Stimulated activated naive CD4-positive, alpha-beta T cell (primary cell): Measurements from ENCODE around the gene DPF3.

Source experiments
- DNase-seq, 6 experiments: peaks; one replicate each; lab custom pipeline; 2025; lab: John Stamatoyannopoulos, UW

The DPF3 gene

DNA sequence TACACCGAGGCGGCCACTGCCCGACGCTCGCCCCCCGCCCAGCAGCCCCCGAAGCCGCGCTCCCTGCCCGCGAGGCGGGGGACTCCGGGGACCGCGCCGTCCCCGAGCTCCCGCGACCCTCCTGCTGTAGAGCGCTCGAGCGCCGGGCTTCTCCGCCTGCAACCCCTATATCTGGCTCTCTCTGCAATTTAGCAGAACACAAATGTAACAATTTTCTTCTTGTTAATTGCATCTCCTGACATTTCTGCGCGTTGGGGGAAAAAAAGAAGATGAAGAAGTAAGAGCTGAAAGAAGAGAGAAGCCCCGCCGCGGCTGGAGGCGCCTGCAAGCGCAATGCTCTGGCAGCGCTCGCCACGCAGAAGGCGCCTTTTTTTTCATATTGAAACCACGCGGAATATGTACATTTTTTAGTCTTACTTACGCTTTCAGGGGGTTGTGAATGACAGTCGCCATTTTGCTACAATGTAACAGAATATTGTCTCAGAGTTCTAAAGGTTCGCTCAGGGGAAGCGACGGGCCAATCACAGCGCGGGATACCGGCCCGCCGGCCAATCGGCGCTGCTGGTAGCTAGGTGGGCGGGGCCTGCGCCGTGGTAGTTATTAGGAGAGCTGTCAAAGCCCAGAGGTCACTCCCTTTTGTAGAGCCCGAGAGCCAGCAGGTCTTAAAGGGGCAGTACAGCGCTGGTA is at the start of gene DPF3:
DPF3 (minus strand) TSS at position 466 of the 687 bp plus-strand sequence; CDS start at position 453, 13 bp downstream.
- DNase-seq, result peak; percentile 75 to 90 (median 84)

DNA sequence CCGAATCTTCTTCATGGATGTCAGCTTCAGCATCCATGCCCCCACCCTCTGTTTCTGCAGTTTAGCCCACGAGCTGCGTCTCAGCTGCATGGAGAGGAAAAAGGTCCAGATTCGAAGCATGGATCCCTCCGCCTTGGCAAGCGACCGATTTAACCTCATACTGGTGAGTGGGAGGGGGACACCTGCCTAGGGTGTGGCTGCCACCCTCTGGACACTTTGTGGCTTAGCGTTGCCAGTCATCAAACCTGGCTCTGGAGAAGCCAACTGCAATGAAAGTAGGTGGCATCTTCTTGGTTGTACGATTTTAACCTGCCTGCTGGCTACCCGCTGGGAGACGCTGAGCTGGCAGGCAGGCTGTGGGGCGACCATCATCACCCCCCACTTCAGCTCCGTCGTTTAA is 49.0 kb upstream of the DPF3 start:
- DNase-seq, result no peak

DNA sequence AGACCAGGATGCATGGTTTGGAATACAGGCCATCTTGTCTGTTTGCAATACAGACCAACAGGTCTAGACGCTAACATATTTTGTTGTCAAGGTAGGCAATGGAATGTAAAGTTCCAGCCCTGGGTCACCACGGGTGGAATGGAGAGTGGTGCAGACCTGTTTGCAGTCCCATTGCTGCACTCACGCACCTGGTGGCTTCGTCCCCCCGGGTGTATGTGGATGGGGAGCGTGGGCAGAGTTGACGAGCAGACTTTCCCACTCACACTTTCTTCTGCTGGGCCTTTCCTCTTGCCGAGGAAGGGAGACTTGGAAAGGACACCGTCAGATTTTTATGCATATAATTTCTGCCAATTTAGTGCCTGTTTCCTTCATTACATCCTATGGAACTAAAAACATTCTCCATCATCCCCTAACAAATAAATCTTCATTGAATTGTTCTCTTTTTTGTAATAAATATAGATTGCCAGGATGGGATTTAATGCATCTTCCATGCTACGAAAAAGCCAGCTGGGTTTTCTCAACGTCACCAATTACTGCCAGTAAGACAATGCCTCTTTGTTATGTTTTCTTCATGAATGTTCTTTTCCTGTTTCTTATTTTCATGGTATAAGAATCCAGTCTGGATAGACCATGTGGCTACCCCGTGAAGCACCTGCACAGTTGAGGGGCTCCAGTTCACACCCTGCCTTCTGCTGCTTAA is 47.5 kb upstream of the DPF3 start:
- DNase-seq, result no peak

DNA sequence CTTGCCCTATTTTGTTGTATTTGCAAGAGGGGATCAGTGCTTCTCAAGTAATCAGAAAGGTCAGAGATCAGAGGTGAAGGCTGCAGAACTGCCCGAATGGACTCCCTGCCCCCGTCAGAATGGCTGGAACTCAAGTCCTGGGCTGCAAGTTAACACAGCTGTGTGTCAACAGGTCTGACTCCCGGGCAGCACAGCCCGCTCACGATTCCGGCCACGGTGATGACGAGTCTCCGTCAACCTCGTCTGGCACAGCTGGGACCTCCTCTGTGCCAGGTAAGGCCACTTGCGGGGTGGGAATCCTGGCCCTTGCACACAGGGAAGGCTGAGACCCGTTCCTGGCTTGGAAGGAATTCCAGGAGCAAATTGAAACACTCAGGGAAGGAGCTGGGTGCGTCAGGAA is 45.7 kb upstream of the DPF3 start:
- DNase-seq, result no peak

DNA sequence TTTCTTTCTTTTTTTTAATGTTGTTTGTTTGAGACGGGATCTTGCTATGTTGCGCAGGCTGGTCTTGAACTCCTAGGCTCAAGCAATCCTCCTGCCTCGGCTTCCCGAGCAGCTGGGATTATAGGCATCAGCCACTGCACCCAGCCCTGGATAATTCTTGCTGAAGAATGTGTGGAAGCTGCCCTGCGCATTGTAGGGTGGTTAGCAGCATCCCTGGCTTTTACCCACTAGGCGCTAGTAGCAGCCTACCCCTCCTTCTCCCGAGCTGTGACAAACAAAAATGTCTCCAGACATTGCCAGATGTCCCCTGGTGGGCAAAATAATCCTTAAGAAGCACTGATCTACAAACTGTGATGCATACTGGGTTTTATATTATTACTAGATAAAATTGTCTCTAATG is 39.0 kb upstream of the DPF3 start:
- no peak for DNase-seq

DNA sequence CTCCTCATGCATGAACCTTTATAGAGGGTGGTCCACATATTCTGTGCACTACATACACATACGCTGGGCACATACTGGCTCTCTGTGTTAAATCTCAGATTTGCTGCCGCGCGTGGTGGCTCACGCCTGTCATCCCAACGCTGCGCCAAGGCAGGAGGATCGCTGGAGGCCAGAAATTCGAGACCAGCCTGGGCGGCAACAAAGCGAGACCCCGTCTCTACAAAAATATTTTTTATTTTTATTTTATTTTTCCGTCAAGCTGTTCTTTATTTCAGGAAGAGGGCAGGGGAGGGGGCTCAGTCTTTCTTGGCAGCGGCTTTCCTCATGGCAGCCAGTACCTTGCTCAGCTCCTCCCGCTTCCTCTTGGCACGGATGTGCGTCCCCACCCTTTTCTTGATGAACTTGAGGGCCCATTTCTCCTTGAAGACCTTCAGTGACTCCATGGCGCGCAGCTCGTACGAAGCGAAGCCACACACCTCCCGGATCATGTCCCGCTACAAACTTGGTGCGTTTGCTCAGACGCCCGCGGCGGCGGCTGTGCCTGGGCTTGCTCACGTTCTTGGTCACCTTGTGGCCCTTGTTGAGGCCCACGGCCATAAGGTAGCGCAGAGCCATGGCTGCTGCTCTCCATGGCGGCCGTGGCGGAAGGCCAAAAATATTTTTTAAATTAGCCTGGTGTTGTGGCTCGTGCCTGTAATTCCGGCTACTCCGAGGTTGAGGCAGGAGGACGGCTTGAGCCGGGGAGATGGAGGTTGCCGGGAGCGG is 35.6 kb upstream of the DPF3 start:
- no peak for DNase-seq

DNA sequence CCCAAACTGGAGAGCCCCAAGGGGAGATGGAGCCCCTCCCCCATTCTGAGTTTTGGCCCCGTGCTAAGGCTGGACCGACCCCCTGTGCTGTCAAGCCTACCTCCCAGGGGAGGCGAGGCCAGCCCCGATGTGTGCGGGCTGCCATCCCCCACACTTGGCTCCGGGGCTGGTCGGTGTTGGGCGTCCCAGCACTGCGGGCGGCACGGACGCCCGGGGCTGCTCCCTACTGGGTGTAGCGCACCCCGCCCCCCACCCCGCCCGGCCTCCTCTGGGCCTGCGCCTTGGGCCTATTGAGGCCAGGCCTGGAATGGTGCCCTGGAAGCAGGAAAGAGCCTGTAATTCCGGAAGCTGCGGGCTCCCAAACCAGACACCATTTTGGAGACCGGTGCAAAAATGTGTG is 35.0 kb upstream of the DPF3 start:
- no peak for DNase-seq

DNA sequence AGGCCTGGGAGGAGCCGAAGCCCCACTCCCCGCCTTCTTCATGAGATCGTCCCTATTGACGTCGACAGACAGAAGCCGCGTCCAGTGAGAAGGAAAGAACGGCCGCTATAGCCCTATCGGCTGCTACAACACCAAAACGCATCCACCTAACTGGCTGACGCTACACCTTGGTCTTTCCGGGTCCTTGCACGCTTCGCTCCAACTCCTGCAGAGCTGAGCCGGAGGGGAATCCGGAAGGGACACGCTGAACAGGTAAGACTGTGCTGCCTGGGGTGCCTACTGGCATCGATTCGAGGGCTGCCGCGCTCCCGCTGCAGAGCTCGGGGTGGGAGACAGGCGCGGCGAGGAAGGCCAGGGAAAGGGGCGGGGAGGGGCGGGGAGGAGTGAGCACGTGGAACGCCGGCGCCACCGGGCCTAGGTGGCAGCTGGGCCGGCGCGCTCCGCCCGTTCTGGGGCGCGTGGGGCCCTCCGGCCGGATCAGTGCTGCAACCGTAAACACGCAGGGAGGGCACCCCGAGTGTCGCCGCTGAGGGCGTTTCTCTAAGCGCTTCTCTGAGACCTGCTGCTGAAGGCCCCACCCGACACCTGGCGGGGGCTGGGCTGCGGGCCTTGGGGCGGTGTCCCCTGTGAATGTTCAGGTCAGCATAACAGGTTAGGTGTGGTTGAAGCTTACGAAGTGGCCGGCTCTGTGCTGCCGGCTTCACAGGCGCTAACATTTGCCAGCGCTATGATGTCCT is 32.6 kb upstream of the DPF3 start, which contains the start of gene DCAF4:
DCAF4 (plus strand) TSS at position 173 of the 737 bp plus-strand sequence. CDS start 11,515 bp downstream, outside the sequence.
- peak; percentile 88 to 95 (median 91) for DNase-seq

DNA sequence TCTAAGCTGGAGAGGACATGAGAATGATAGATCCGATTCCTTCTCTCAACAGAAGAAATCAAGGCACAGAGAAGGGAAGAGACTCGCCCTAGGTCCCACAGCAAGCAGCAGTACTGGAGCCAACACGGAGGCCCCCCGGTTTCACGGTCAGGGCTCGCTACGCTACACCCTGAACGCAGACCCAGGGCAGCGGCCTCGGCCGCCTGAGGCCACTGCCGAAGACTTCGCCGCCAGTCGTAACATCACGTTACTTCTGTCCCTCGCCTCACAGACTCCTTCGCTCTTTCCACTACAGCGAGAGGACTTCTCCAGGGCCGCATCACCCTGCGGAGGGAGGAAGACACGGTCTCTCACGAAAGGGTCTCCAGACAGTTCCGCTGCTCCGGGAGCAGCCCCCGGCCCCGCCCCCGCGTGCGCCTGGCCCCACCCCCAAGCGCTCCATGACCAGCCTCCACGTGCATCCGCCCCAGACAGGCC is 32.0 kb upstream of the DPF3 start:
- no peak for DNase-seq

DNA sequence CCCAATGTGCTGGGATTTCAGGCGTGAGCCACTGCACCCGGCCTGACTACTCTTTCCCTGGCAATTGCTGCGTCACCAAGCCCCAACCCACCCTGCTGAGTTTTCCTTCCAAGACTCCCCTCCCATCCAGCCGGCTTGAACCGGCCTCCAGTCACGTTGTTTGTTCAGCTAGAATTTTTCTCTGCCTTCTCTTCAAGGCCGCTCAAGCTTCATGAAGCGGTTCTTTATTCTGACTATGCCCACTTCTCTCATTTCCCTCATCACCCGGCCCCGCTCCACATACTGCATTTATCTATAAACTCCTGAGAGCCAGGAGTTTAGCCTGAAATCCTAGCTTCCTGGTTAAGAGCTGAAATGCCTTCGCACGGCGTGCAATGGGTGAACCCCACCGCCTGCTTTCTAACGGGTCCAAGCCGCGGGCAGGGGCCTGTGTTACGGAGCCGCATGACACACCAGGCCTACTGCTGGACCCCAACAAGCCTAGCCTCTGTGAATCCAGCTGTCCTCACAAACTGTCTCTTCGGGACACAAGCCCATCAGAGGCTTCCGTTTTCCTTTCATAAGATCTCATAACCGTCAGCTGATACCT is 31.4 kb upstream of the DPF3 start:
- no peak for DNase-seq

DNA sequence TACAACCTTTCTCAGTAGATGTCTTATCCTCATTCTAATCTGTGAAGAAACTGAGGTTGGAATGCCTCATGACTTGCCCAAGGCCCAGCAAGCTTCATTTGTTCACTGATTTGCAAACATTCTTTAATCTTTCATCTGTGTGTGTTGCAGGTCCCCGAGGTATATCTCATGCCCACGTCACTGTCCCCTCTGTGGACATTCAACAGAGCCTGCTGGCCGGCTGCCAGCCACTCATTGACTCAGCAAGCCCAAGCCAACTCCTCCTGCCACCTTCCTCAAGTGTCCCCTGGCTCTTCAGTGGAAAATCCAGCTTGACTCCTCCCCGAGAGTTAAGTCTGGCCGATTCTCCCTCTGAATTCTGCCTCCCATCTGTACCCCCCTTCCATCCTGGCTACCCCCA is 30.4 kb upstream of the DPF3 start:
- no peak for DNase-seq

DNA sequence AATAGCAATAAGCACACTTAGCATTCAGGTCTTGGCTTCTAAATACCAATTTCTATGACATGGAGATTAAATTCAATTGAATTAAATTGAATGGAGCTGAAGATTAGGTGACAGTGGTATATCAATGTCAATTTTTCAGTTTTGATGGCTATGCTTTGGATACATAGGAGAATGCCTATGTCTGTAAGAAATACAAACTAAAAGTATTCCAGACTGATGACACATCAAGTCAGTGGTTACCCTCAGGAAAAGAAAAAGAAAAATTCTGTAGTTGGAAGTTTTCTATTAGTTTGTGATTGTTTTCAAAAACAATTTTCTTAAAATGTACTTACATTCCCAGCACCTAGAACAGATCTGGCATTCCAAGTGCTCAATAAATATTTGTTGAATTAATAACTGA is 27.5 kb upstream of the DPF3 start:
- no peak for DNase-seq

DNA sequence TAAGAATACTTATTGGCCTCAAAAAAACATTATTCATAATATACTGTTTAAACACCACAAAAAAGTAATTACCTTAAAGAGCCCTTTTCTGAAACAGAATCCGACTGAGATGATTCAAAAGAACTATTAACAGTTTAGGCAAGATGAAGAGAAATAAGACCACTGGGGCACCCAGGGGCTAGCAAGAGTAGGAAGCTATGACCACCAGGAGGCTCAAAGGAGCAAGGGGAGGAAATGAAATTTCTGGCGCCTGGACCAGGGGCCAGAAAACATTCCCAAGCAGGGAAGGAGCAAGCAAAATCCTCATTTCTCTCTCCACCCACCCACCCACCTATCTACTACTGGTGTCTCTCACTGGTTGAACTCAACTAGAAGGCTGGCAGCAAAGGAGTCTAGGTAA is 26.1 kb upstream of the DPF3 start:
- DNase-seq, result no peak

DNA sequence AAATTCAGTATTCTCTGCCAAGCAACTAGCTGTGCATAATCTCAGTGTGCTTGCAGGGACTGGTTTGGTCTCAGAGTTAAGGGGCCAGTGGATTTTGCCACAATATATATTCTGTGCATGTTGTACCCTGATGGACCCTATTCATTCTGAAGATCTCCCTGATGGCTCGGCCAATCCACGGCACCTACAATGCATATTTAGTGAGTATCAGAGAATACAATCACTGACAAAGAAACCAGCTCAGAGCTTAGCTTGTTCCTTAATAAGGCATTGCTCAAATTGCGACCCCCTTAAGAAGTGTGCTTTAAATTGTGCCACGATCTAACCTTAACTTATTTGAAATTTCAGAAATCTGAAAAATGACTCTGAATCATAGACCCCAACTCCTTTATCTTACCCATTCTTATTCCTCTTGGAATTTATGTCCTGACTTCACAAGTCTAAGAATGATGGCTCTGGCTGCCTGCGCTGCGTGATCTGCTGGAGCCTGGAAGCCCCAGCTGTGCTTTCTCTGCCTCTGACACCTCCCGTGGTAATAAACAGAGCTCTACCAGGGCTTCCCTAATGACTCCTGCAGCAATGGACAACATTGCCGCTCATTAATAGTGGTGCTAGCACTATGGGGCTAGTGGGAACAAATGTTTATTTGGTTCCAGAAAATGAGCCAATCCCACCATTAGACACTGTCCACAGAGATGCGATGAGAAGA is 23.3 kb upstream of the DPF3 start:
- no peak for DNase-seq

DNA sequence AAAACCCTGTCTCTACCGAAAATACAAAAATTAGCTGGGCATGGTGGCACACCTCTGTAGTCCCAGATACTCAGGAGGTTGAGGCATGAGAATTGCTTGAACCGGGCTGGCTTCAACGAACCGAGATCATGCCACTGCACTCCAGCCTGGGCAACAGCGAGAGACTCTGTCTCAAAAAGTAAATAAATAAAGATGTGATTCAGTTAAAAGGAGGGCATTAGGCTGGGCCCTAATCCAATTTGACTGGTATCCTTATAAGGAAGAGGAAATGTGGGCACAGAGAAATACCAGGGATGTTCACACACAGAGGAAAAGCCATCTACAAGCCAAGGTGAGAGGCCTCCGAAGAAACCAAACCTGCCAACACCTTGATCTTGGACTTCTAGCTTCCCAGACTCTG is 22.3 kb upstream of the DPF3 start:
- no peak for DNase-seq

DNA sequence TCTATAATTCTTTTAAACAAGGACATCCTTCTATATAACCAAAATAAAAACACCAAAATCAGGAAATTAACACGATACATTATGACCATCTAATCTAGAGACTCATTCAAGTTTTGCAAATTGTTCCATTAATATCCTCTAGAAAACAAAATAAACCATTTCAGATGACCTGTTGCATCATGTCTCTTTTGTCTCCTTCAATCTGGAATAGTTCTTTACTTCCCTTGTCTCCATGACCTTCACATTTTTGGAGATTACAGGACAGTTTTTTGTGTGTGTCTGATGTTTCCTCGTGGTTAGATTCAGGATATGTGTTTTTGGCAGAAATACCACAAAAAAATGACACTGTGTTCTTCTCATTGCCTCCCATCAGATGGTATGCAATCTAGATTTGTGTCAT is 19.9 kb upstream of the DPF3 start:
- DNase-seq, result no peak

DNA sequence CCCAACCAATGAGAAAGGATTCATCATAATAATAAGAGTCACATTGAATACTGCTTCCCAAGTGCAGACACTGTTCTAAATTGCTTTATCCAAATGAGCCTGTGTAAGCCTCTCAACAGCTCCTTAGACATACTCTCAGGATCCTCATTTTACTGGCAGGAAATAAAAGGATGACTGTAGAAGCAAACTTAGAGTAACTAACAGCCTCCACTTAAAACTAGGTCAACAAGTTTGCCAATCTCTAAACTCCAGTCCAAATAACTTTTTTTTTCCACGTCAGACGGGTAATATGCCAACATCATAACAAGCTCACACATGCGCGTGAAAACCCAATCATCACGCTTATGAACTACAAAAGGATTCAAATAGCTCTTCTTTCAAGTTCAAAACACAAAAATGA is 15.3 kb upstream of the DPF3 start:
- no peak for DNase-seq

DNA sequence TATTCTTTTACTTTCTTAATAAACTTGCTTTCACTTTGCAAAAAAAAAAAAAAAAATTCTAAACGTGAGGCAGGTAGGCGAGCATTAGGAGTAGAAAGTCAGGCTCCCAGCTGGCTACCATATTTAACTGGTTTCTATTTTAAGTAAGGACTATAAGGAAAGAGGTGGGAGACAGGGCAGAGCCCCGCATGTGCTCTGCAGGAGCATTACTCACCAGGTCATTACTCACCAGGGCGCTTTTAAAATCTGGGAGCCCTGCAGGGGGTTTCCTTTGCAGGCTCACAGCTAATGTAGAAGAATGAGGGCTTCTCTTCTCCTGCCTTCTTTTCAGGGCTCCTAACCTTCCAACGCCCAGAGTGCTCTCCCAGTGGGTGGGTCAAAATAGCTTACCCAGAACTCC is 14.0 kb upstream of the DPF3 start:
- no peak for DNase-seq

DNA sequence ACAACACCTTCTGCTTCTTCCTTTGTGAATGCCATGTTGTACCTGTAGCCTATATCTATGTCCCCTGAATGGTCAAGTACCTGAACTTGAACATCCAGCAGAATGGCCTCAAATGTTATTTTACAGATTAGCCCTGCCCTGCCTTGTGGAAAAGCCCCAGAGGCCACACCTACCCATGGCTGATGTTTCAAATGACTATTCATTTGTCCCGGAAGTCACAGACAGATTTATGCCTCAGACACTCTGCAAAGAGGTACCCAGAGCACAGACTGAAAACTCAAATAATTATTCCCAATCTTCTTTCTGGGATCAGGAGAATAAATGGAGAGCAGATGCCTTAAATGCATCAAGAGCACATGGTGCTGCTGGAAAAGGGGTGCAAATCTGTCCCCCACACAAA is 13.0 kb upstream of the DPF3 start:
- no peak for DNase-seq

DNA sequence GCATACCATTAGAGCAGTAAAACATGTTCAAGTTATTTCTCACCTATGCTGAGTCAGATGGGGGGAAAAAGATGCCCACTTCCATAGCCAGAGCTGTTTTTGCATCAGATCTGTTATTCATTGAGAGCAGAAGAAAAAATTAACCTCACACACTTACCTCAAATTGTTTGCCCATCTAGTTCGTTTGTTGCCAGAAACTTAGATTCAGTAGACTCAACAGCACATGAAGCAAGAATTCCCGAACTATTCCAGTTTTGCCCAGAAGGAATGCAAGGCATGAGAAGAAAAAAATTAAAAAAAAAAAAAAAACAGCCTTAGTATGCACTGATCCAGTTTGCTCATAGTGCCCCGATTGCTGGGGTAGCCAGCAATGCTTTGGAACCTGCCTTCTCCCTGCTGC is 12.4 kb upstream of the DPF3 start:
- no peak for DNase-seq
